ENCODE measurements around the gene ATP9B. TPM values are rescaled to one million over a fixed set of nuclear protein-coding genes. Genes with fewer than 3 reads are reported as not detected.

Gene ATP9B
- total RNA-seq, 1 experiment from 2014 or later: 25.5 TPM

- Mint-ChIP-seq H3K4me1 (ENCODE audit: insufficient read depth, unreplicated experiment) (no peaks in the 10 kb centered on the region), H3K27ac (ENCODE audit: low read depth, unreplicated experiment) (no peak overlapping the region), H3K4me3 (ENCODE audit: unreplicated experiment) (peak overlapping the region; percentile 60), H3K9me3 (ENCODE audit: unreplicated experiment) (no peaks in the 10 kb centered on the region), H3K27me3 (ENCODE audit: insufficient read depth, unreplicated experiment) (no peaks in the 10 kb centered on the region), H3K36me3 (ENCODE audit: insufficient read depth, unreplicated experiment) (no peaks in the 10 kb centered on the region)
- no TSS peak for BruUV-seq (replicated peaks)
- ChIA-PET CTCF (no interaction called here), POLR2A (no interaction called here)
- TF ChIP-seq CTCF (IDR thresholded peaks at IDR 0.05; ENCODE audit: unreplicated experiment): no peak
- intact Hi-C loops (cut with micrococcal nuclease): no loop called here
- DNase-seq (ENCODE audit: unreplicated experiment): no peak
These were observed 331.6 kb downstream of the ATP9B start for GRCh38 chr18:79400591-79401381.

GRCh38 chr18:79401494-79402208 is 332.5 kb downstream of the ATP9B start:
- H3K27ac Mint-ChIP-seq (ENCODE audit: low read depth, unreplicated experiment): no peak overlapping the region

GRCh38 chr18:79402209-79402576 is 333.0 kb downstream of the ATP9B start:
- Mint-ChIP-seq H3K4me1 (ENCODE audit: insufficient read depth, unreplicated experiment) (no peaks in the 10 kb centered on the region), H3K36me3 (ENCODE audit: insufficient read depth, unreplicated experiment) (no peaks in the 10 kb centered on the region), H3K27ac (ENCODE audit: low read depth, unreplicated experiment) (no peak overlapping the region), H3K4me3 (ENCODE audit: unreplicated experiment) (no peak overlapping the region), H3K9me3 (ENCODE audit: unreplicated experiment) (no peaks in the 10 kb centered on the region), H3K27me3 (ENCODE audit: insufficient read depth, unreplicated experiment) (no peaks in the 10 kb centered on the region)
- TF ChIP-seq CTCF (IDR thresholded peaks at IDR 0.05; ENCODE audit: unreplicated experiment): no peak
- ChIA-PET POLR2A (no interaction called here), CTCF (no interaction called here)
- no peak for DNase-seq (ENCODE audit: unreplicated experiment)
- intact Hi-C loops (cut with micrococcal nuclease): no loop called here
- BruUV-seq (replicated peaks): no TSS peak

More at GRCh38 chr18:79401494-79402208, 332.5 kb downstream of the ATP9B start:
- H3K36me3 Mint-ChIP-seq (ENCODE audit: insufficient read depth, unreplicated experiment): no peaks in the 10 kb centered on the region
- ChIA-PET CTCF (no interaction called here), POLR2A (no interaction called here)
- DNase-seq (ENCODE audit: unreplicated experiment): no peak
- intact Hi-C loops (cut with micrococcal nuclease): no loop called here
- H3K4me3 Mint-ChIP-seq (ENCODE audit: unreplicated experiment): peak overlapping the region; percentile 60
- no peaks in the 10 kb centered on the region for H3K4me1 Mint-ChIP-seq (ENCODE audit: insufficient read depth, unreplicated experiment)
- H3K27me3 Mint-ChIP-seq (ENCODE audit: insufficient read depth, unreplicated experiment): no peaks in the 10 kb centered on the region
- BruUV-seq (replicated peaks): no TSS peak
- no peaks in the 10 kb centered on the region for H3K9me3 Mint-ChIP-seq (ENCODE audit: unreplicated experiment)
- no peak for TF ChIP-seq CTCF (IDR thresholded peaks at IDR 0.05; ENCODE audit: unreplicated experiment)

- TF ChIP-seq CTCF (IDR thresholded peaks at IDR 0.05; ENCODE audit: unreplicated experiment): no peak
- H3K36me3 Mint-ChIP-seq (ENCODE audit: insufficient read depth, unreplicated experiment): no peaks in the 10 kb centered on the region
- H3K4me3 Mint-ChIP-seq (ENCODE audit: unreplicated experiment): no peak overlapping the region
- peak; percentile 54 for DNase-seq (ENCODE audit: unreplicated experiment)
- H3K4me1 Mint-ChIP-seq (ENCODE audit: insufficient read depth, unreplicated experiment): no peaks in the 10 kb centered on the region
- intact Hi-C loops (cut with micrococcal nuclease): no loop called here
- BruUV-seq (replicated peaks): no TSS peak
- no peaks in the 10 kb centered on the region for H3K27me3 Mint-ChIP-seq (ENCODE audit: insufficient read depth, unreplicated experiment)
- peak overlapping the region; percentile 55 for H3K27ac Mint-ChIP-seq (ENCODE audit: low read depth, unreplicated experiment)
- ChIA-PET POLR2A (interaction anchor here (0.8 to 1.1 kb wide), 2 partner anchors 10 to 11 kb away, joined by 3 to 5 read pairs; no protein-coding TSS in a partner anchor), CTCF (interaction anchor here (0.6 to 1.0 kb wide), 2 partner anchors 22 to 62 kb away, joined by 3 read pairs; no protein-coding TSS in a partner anchor)
- H3K9me3 Mint-ChIP-seq (ENCODE audit: unreplicated experiment): no peaks in the 10 kb centered on the region
These were observed 334.0 kb downstream of the ATP9B start for GRCh38 chr18:79402977-79403722.
